Measurements from ENCODE around the gene CYP27C1. TPM values are rescaled to one million over a fixed set of nuclear protein-coding genes. Genes with fewer than 3 reads are reported as not detected.
"Not testable (repeated sequence)": the region's sequence is repeated elsewhere in the genome, so short reads cannot be mapped to it uniquely, and the experiment has no call there.

The CYP27C1 gene
- total RNA-seq, 4 donors from 2014 or later: 2.4 to 3.5 (median 2.7) TPM

DNA sequence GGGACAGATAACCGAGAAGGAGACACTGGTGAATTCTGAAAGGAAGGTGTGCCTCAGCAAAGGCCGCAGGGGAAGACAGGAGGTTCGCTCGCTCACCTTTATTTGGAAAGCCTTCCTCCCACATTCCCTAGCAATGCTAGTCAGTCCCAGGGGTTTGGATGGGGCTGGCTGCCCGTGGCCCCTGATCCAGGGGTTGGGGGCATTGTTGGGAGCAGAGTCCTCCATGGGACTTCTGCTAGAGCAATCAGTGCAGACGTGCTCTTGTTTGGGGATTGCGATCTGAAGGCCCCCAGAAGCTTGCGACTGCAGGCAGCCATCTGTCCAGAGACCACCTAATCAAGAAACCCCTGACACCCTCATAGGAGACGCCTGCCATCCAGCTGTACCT lies 6.0 kb upstream of the CYP27C1 start:
- intact Hi-C loops (cut with DNase I; ENCODE audit: low total_unique reads): loop anchor here (10.0 kb wide), 1 partner anchor 889 kb away; no protein-coding TSS in a partner anchor
- H3K4me3 ChIP-seq (ENCODE audit: low read depth, poor library complexity, severe bottlenecking): no peak overlapping the region
- 49 to 58% methylated on average over 9 of the region's 9 CpGs for WGBS, 2 donors
- DNase-seq (ENCODE audit: low spot score in 2 of 2): peak in 1 of 2 donors; percentile 59
- TF ChIP-seq, protein P1, sequence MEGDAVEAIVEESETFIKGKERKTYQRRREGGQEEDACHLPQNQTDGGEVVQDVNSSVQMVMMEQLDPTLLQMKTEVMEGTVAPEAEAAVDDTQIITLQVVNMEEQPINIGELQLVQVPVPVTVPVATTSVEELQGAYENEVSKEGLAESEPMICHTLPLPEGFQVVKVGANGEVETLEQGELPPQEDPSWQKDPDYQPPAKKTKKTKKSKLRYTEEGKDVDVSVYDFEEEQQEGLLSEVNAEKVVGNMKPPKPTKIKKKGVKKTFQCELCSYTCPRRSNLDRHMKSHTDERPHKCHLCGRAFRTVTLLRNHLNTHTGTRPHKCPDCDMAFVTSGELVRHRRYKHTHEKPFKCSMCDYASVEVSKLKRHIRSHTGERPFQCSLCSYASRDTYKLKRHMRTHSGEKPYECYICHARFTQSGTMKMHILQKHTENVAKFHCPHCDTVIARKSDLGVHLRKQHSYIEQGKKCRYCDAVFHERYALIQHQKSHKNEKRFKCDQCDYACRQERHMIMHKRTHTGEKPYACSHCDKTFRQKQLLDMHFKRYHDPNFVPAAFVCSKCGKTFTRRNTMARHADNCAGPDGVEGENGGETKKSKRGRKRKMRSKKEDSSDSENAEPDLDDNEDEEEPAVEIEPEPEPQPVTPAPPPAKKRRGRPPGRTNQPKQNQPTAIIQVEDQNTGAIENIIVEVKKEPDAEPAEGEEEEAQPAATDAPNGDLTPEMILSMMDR (IDR thresholded peaks at IDR 0.05): no peak
- no peak for TF ChIP-seq POLR2A (IDR thresholded peaks at IDR 0.05)

DNA sequence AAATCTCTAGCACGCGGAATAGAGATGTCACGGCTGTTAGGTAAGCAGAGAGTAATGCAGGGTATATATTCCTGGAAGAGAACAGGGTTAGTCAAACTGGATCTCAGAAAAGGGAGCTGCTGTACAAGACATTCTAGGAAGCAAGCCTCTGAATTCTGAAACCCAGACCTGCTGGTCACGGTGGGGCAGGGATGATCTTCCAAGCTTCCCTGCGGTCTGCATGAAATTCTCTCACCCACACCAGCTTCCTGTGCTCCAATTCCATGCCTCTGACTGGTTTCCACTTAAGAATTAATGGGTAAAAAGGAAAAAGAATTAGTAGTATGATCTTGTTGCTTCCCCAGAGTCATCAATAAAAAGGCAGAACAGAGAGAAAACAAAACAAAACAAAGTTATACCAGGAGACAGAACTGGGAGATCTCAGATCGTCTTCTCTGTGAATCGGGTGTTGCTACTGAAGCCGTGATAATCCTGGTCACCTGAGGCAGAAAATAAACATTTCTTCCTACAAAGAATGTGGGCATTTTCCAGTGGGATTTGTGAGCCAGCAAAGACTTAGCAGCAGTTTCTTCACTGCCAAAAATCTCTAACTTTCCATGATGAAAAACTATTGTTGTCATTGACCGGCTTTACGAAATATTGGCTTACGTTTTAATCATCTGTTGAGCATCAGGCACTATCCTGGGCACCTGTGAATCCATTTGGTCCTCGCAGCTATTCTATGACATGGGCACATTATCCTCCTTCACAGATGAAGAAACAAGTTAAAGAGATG lies 5.3 kb upstream of the CYP27C1 start:
- 54 to 57% methylated on average over 12 of the region's 12 CpGs for WGBS, 2 donors
- no peak overlapping the region for H3K4me3 ChIP-seq (ENCODE audit: low read depth, poor library complexity, severe bottlenecking)
- TF ChIP-seq POLR2A (IDR thresholded peaks at IDR 0.05): no peak
- TF ChIP-seq, protein P1 (IDR thresholded peaks at IDR 0.05): no peak
- intact Hi-C loops (cut with DNase I; ENCODE audit: low total_unique reads): loop anchor here (10.0 kb wide), 1 partner anchor 889 kb away; no protein-coding TSS in a partner anchor
- no peak for DNase-seq (ENCODE audit: low spot score in 2 of 2)

DNA sequence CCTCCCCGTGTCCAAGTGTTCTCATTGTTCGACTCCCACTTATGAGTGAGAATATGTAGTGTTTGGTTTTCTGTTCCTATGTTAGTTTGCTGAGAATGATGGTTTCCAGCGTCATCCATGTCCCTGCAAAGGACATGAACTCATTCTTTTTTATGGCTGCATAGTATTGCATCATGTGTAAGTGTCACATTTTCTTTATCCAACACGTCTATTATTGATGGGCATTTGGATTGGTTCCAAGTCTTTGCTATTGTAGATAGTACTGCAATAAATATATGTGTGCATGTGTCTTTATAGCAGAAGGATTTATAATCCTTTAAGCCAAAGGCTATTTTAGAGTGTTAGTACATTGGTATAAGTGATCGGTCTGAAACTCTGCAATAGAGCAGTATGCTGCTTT lies 4.0 kb upstream of the CYP27C1 start:
- H3K4me3 ChIP-seq (ENCODE audit: low read depth, poor library complexity, severe bottlenecking); DNase-seq (ENCODE audit: low spot score in 2 of 2): not testable (repeated sequence)
- WGBS, 2 donors: 77 to 84% methylated on average over 5 of the region's 5 CpGs
- intact Hi-C loops (cut with DNase I; ENCODE audit: low total_unique reads): loop anchor here (10.0 kb wide), 1 partner anchor 891 kb away; no protein-coding TSS in a partner anchor

DNA sequence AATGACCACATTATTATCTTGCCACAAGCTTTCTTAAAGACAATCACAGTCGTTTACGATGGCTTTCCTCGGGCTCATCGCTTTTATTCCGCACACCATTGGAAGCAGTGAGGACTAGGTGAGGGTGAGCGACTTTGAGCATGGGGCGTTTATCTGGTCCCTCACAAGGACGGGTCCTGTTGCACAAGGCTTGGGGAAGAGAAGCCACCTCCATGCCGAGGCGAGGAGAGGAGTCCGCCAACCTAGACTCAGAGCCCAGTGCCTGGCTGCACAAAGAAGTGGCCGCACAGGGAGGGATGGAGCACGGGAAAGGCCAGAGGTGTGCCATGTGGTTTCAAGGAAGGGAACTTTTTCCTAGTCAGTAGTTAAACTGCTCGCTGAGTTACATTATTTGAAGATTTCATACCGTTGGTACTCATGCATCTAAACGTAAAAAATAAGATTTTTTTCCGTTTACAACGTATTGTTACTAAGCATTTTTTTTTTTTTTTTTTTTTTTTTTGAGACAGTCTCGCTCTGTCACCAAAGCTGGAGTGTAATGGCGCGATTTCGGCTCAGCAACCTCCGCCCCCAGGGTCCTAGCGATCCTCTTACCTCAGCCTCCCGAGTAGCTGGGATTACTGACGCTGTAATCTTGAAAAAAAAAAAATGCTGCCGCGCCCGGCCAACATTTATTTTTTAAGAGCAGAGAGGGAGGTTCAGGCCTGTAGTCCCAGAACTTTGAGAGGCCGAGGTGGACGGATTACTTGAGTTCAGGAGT lies 849 bp upstream of the CYP27C1 start:
- no peak overlapping the region for H3K4me3 ChIP-seq (ENCODE audit: low read depth, poor library complexity, severe bottlenecking)
- intact Hi-C loops (cut with DNase I; ENCODE audit: low total_unique reads): loop anchor here (10.0 kb wide), 1 partner anchor 894 kb away; no protein-coding TSS in a partner anchor
- no peak for DNase-seq (ENCODE audit: low spot score in 2 of 2)
- WGBS, 2 donors: 48 to 59% methylated on average over 31 of the region's 31 CpGs
- TF ChIP-seq POLR2A (IDR thresholded peaks at IDR 0.05): no peak
- TF ChIP-seq, protein P1 (IDR thresholded peaks at IDR 0.05): no peak

DNA sequence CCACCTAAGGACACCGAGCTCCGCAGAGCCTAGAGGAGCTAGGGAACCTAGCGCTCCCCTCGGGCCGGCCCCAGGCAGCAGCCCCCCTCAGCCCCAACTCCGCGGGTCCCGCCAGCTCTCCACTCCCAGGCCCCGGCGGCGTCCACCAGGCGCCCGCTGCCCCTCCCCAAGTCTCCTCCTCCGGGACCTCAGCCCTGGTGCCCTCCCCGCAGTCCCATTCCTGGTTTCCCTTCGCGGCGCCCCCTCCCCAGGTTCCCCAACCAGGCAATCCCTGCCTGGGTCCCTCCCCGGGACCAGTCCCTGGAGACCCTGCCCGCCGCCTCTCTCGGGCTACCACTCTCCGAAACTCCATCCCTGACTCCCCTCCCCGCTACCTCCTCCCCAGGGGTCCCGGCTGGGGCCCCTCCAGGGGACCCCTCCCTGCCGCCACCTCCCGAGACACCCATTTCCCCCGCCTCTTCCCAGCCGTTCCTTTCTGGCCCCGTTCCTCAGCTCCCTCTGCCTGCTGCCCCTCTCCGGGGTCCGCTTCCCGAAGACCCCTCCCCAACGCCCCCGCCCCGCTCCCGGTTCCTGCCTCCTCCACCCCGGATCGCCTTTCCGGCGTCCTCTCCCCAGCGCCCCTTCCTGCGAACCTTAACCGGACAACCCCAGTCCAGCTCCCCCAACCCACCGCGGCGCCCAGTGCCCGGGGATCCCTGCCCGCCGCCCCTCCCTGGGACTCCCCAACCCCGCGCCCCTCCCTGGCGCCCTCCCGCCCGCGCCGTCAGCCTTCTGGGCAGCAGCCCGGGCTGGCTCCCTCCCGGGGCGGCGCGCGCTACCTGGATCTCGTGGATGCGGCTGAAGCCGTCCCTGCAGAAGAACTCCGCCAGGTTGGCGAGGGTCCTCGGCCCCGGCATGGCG lies 678 bp downstream of the CYP27C1 start:
- DNase-seq (ENCODE audit: low spot score in 2 of 2): peak in 1 of 2 donors; percentile 88
- peak overlapping the region; percentile 53 for H3K4me3 ChIP-seq (ENCODE audit: low read depth, poor library complexity, severe bottlenecking)
- WGBS, 2 donors: 1% methylated on average over 62 to 67 of the region's 71 CpGs
- TF ChIP-seq, protein P1 (IDR thresholded peaks at IDR 0.05): no peak
- no peak for TF ChIP-seq POLR2A (IDR thresholded peaks at IDR 0.05)
- intact Hi-C loops (cut with DNase I; ENCODE audit: low total_unique reads): loop anchor here (10.0 kb wide), 1 partner anchor 895 kb away; no protein-coding TSS in a partner anchor

Data from lower leg skin (tissue), 4 donors.